Prostate gland (tissue), 2 donors: ENCODE data around the gene LARGE1.

Experiments
- CTCF ChIP-seq, 4 experiments: fragments of 200-600 bp in 2 of 4; fragments of 450-650 bp in 2 of 4; sonication (generic) in 2 of 4; IDR thresholded peaks; 1 replicate in 3 of 4; 2 replicates in 1 of 4; pipeline ENCODE4 v1.5.1; 2016 to 2019; ENCODE audit warnings: antibody characterized with exemption in 4 of 4, mild to moderate bottlenecking in 2 of 4, moderate library complexity in 2 of 4
- POLR2A ChIP-seq: fragments of 450-650 bp; IDR thresholded peaks from one replicate; pipeline ENCODE4 v1.6.1; 2016; ENCODE audit warnings: antibody characterized with exemption, mild to moderate bottlenecking

- no peak for TF ChIP-seq CTCF (IDR thresholded peaks at IDR 0.05)
- no peak for TF ChIP-seq POLR2A
These were observed 87.6 kb downstream of the LARGE1 start for GRCh38 chr22:33832558-33833151.
